Kidney (tissue), 14 donors: Measurements from ENCODE around the gene LMOD2. TPM values are rescaled to one million over a fixed set of nuclear protein-coding genes. Genes with fewer than 3 reads are reported as not detected.

Source experiments
- DNase-seq, 5 donors: peaks; one replicate each; pipeline ENCODE4 v3.0.0-alpha.2; 2013 to 2020
- FAIRE-seq: peaks from 2 replicates; lab custom pipeline; 2012; peaks lifted over from hg19 to GRCh38; lab: Jason Lieb, UNC
- H3K27ac ChIP-seq, 2 donors: one replicate each; pipeline ENCODE4 v1.7.0; 2013; ENCODE audit warnings: low read depth in 2 of 2, low read length in 2 of 2, inconsistent platforms in 1 of 2
- H3K27me3 ChIP-seq: one replicate; pipeline ENCODE4 v1.7.1; 2013; ENCODE audit warnings: low read length, inconsistent platforms; ENCODE audit not compliant: control insufficient read depth, insufficient read depth
- H3K36me3 ChIP-seq, 3 donors: one replicate each; pipeline versions ENCODE4 v1.7.0 to v1.7.1; 2013; ENCODE audit warnings: low read length in 3 of 3, control low read depth in 1 of 3, inconsistent platforms in 1 of 3; ENCODE audit not compliant: insufficient read depth in 3 of 3, control insufficient read depth in 2 of 3
- H3K4me1 ChIP-seq, 3 donors: one replicate each; pipeline versions ENCODE4 v1.7.0 to v1.7.1; 2013; ENCODE audit warnings: low read length in 3 of 3, inconsistent platforms in 1 of 3, low read depth in 1 of 3; ENCODE audit not compliant: control insufficient read depth in 2 of 3, insufficient read depth in 2 of 3
- H3K4me3 ChIP-seq, 3 donors: one replicate each; pipeline versions ENCODE4 v1.7.0 to v1.8.1; 2013; ENCODE audit warnings: low read length in 3 of 3, control low read depth in 1 of 3, inconsistent platforms in 1 of 3
- H3K9ac ChIP-seq, 3 donors: one replicate each; pipeline versions ENCODE4 v1.7.0 to v1.7.1; 2013; ENCODE audit warnings: low read length in 3 of 3, control low read depth in 1 of 3, inconsistent platforms in 1 of 3
- H3K9me3 ChIP-seq, 3 donors: one replicate each; pipeline versions ENCODE4 v1.7.0 to v1.7.1; 2013; ENCODE audit warnings: low read length in 3 of 3, control low read depth in 1 of 3, inconsistent platforms in 1 of 3; ENCODE audit not compliant: control insufficient read depth in 2 of 3, insufficient read depth in 1 of 3
- intact Hi-C: fragments of 100-400 bp; cut with DNase I; formaldehyde crosslinking; loops from one replicate; pipeline ENCODE4 v1.11.1; 2022
- polyA plus RNA-seq: library from polyadenylated mRNA; stranded (reverse); fragments of 350-450 nt; fragmentation: Illumina TruSeq; extraction: RNeasy Lipid Tissue Mini Kit (QIAGEN cat#74804); gene quantifications from one replicate; pipeline ENCODE4 v1.2.3, GENCODE V29; 2014; ENCODE audit warnings: low read depth, low replicate concordance; ENCODE audit not compliant: insufficient read depth
- total RNA-seq: library from RNA; stranded (reverse); fragmentation: NEBNext Ultra II Directional; extraction: Animal tissue kit (Norgen Biotek cat#: 25700); gene quantifications from one replicate; pipeline ENCODE4 v1.2.1, GENCODE V29; 2021
- TF ChIP-seq, protein P1 (sequence below): IDR thresholded peaks from 3 replicates; pipeline ENCODE4 v1.5.1; 2012; ENCODE audit warnings: mild to moderate bottlenecking, moderate library complexity, borderline replicate concordance; ENCODE audit not compliant: insufficient read depth; ENCODE audit errors: extremely low read depth
- donor health status: control.
- donor health status: control.
- donor health status: control.
- donor health status: control.
- donor health status: control.
- donor health status: DM: yes; HTN: yes; CAD: no.
- donor health status: Normal renal cell carcinoma (clear cell type).

The LMOD2 gene
- total and polyA plus RNA-seq, 2 donors from 2014 or later, result not detected

DNA sequence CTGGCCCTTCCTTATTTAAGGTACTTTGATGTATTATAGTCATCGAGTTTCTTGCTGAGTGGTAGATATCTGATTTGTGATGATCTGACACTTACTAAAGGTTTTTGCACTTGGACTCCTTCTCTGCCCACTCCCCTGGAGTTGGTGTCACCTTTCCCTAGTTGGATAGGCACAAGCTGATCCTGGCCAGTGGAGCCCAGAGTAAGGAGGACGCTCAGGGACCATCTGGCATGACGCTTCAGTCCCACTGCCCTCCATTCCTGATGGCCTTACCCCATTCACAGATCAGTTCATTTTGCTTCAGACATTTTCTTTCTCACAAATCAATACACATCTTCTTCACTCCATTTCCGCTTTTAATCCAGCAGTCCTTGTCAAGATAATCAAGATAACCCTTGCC lies 34.0 kb upstream of the LMOD2 start:
- Histone ChIP-seq H3K9ac (no peak overlapping the region), H3K27ac (no peak overlapping the region), H3K4me3 (no peak overlapping the region), H3K27me3 (no peaks in the 10 kb centered on the region), H3K4me1 (no peaks in the 10 kb centered on the region), H3K9me3 (no peaks in the 10 kb centered on the region), H3K36me3 (no peaks in the 10 kb centered on the region)
- no peak for FAIRE-seq
- no peak for DNase-seq
- intact Hi-C loops, result no loop called here
- TF ChIP-seq, protein P1, sequence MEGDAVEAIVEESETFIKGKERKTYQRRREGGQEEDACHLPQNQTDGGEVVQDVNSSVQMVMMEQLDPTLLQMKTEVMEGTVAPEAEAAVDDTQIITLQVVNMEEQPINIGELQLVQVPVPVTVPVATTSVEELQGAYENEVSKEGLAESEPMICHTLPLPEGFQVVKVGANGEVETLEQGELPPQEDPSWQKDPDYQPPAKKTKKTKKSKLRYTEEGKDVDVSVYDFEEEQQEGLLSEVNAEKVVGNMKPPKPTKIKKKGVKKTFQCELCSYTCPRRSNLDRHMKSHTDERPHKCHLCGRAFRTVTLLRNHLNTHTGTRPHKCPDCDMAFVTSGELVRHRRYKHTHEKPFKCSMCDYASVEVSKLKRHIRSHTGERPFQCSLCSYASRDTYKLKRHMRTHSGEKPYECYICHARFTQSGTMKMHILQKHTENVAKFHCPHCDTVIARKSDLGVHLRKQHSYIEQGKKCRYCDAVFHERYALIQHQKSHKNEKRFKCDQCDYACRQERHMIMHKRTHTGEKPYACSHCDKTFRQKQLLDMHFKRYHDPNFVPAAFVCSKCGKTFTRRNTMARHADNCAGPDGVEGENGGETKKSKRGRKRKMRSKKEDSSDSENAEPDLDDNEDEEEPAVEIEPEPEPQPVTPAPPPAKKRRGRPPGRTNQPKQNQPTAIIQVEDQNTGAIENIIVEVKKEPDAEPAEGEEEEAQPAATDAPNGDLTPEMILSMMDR, result no peak

- H3K4me3 ChIP-seq, result no peak overlapping the region
- no peaks in the 10 kb centered on the region for H3K36me3 ChIP-seq
- intact Hi-C loops, result no loop called here
- H3K27ac ChIP-seq, result no peak overlapping the region
- H3K27me3 ChIP-seq, result no peaks in the 10 kb centered on the region
- H3K9ac ChIP-seq, result no peak overlapping the region
- DNase-seq (peak in 3 of 5 donors; percentile 23 to 62 (median 58)), FAIRE-seq (no peak)
- H3K9me3 ChIP-seq, result no peaks in the 10 kb centered on the region
- H3K4me1 ChIP-seq, result no peaks in the 10 kb centered on the region
- TF ChIP-seq, protein P1, result no peak
Measured at GRCh38 chr7:123622660-123623386, 32.8 kb upstream of the LMOD2 start.

DNA sequence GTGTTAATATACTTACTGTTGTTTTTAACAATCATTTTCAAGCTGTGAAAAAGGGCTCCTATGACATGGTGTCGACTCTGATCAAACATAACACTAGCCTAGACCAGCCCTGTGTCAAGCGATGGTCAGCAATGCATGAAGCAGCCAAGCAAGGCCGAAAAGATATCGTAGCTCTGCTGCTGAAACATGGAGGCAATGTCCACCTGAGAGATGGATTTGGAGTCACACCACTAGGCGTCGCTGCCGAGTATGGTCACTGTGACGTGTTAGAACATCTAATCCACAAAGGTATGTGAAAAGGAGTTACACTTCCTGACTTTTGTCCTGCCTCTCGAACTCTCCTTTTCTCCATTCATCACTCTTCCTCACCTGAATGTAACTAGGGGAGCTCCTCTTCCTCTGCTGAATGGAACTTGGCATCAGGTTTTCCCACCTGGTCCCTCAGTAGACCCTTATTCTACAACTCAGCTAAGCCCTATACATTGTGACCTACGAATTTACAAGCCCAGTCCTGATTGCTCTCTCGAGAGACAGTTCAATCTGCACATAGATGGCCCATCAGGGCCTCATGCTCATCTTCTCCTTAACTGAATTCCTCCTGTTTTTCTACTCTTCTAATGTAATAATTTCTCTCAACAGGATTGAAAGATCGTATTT lies 31.0 kb upstream of the LMOD2 start:
- TF ChIP-seq, protein P1, result peak; percentile 34
- intact Hi-C loops, result no loop called here
- H3K4me1 ChIP-seq, result no peaks in the 10 kb centered on the region
- no peak for DNase-seq
- no peaks in the 10 kb centered on the region for H3K27me3 ChIP-seq
- H3K9ac ChIP-seq, result no peak overlapping the region
- FAIRE-seq, result no peak
- H3K4me3 ChIP-seq, result no peak overlapping the region
- H3K36me3 ChIP-seq, result no peaks in the 10 kb centered on the region
- H3K27ac ChIP-seq, result no peak overlapping the region
- H3K9me3 ChIP-seq, result no peaks in the 10 kb centered on the region
